ENCODE data around the gene FAM222B. TPM values are rescaled to one million over a fixed set of nuclear protein-coding genes. Genes with fewer than 3 reads are reported as not detected.

Gene FAM222B
- total RNA-seq, 1 experiment from 2014 or later: 0.46 TPM

GRCh38 chr17:28763804-28764266, 78.8 kb downstream of the FAM222B start:
- no peak overlapping the region for H3K4me3 ChIP-seq
- no peaks in the 10 kb centered on the region for H3K27me3 ChIP-seq
- peaks cover 42% of the 10 kb centered on the region for H3K36me3 ChIP-seq
- H3K9me3 ChIP-seq: no peaks in the 10 kb centered on the region
- DNase-seq: peak; percentile 64

- Histone ChIP-seq H3K27me3 (no peaks in the 10 kb centered on the region), H3K9me3 (no peaks in the 10 kb centered on the region), H3K36me3 (peaks cover 48% of the 10 kb centered on the region), H3K4me3 (no peak overlapping the region)
- DNase-seq: no peak
Measured at GRCh38 chr17:28763137-28763799, 79.3 kb downstream of the FAM222B start.

- H3K4me3 ChIP-seq: no peak overlapping the region
- H3K27me3 ChIP-seq: no peaks in the 10 kb centered on the region
- H3K9me3 ChIP-seq: no peaks in the 10 kb centered on the region
- peaks cover 42% of the 10 kb centered on the region for H3K36me3 ChIP-seq
- DNase-seq: peak; percentile 71
Measured at GRCh38 chr17:28760601-28761562, 81.7 kb downstream of the FAM222B start.

- peaks cover 48% of the 10 kb centered on the region for H3K36me3 ChIP-seq
- no peaks in the 10 kb centered on the region for H3K27me3 ChIP-seq
- no peak overlapping the region for H3K4me3 ChIP-seq
- no peak for DNase-seq
- H3K9me3 ChIP-seq: no peaks in the 10 kb centered on the region
Measured at GRCh38 chr17:28759256-28759865, 83.2 kb downstream of the FAM222B start.

- no peak overlapping the region for H3K4me3 ChIP-seq
- H3K9me3 ChIP-seq: no peaks in the 10 kb centered on the region
- H3K36me3 ChIP-seq: peaks cover 48% of the 10 kb centered on the region
- DNase-seq: no peak
- no peaks in the 10 kb centered on the region for H3K27me3 ChIP-seq
Measured at GRCh38 chr17:28758411-28759121, 84.0 kb downstream of the FAM222B start.

GRCh38 chr17:28756049-28756804, 86.4 kb downstream of the FAM222B start:
- Histone ChIP-seq H3K27me3 (no peaks in the 10 kb centered on the region), H3K36me3 (peaks cover 51% of the 10 kb centered on the region), H3K9me3 (no peaks in the 10 kb centered on the region), H3K4me3 (no peak overlapping the region)
- no peak for DNase-seq

GRCh38 chr17:28755486-28755885, 87.1 kb downstream of the FAM222B start:
- no peak overlapping the region for H3K4me3 ChIP-seq
- no peaks in the 10 kb centered on the region for H3K27me3 ChIP-seq
- no peaks in the 10 kb centered on the region for H3K9me3 ChIP-seq
- DNase-seq: no peak
- H3K36me3 ChIP-seq: peaks cover 52% of the 10 kb centered on the region

GRCh38 chr17:28751600-28752366, 90.8 kb downstream of the FAM222B start:
- Histone ChIP-seq H3K27me3 (no peaks in the 10 kb centered on the region), H3K9me3 (no peaks in the 10 kb centered on the region), H3K36me3 (peaks cover 66% of the 10 kb centered on the region), H3K4me3 (no peak overlapping the region)
- no peak for DNase-seq

- peak; percentile 87 for DNase-seq
- H3K36me3 ChIP-seq: peaks cover 72% of the 10 kb centered on the region
- no peak overlapping the region for H3K4me3 ChIP-seq
- H3K9me3 ChIP-seq: no peaks in the 10 kb centered on the region
- no peaks in the 10 kb centered on the region for H3K27me3 ChIP-seq
Measured at GRCh38 chr17:28750178-28751047, 92.2 kb downstream of the FAM222B start.

GRCh38 chr17:28749516-28750177, 92.9 kb downstream of the FAM222B start:
- no peaks in the 10 kb centered on the region for H3K9me3 ChIP-seq
- H3K27me3 ChIP-seq: no peaks in the 10 kb centered on the region
- H3K36me3 ChIP-seq: peaks cover 73% of the 10 kb centered on the region
- no peak for DNase-seq
- H3K4me3 ChIP-seq: no peak overlapping the region

- Histone ChIP-seq H3K27me3 (no peaks in the 10 kb centered on the region), H3K4me3 (no peak overlapping the region), H3K9me3 (no peaks in the 10 kb centered on the region), H3K36me3 (peaks cover 77% of the 10 kb centered on the region)
- no peak for DNase-seq
Measured at GRCh38 chr17:28748852-28749515, 93.6 kb downstream of the FAM222B start.

GRCh38 chr17:28747801-28748750, 94.5 kb downstream of the FAM222B start:
- H3K27me3 ChIP-seq: no peaks in the 10 kb centered on the region
- peaks cover 77% of the 10 kb centered on the region for H3K36me3 ChIP-seq
- no peak for DNase-seq
- H3K4me3 ChIP-seq: no peak overlapping the region
- H3K9me3 ChIP-seq: no peaks in the 10 kb centered on the region
